H9 (cell line): Measurements from ENCODE around the gene SPATA46. TPM values are rescaled to one million over a fixed set of nuclear protein-coding genes. Genes with fewer than 3 reads are reported as not detected.
A peak's percentile ranks its signal among the peaks of the same experiment; 100 is the strongest.

Source experiments
- DNase-seq: peaks from one replicate; pipeline ENCODE4 v3.0.0-alpha.2; 2017
- H2AFZ ChIP-seq: one replicate; pipeline ENCODE4 v1.6.1; 2013; ENCODE audit warnings: mild to moderate bottlenecking, low read length, control low read depth, moderate library complexity
- H2AK5ac ChIP-seq: 2 replicates; pipeline ENCODE4 v1.6.1; 2013; ENCODE audit warnings: low read length, control low read depth, mixed read lengths; ENCODE audit not compliant: insufficient read length
- H2BK120ac ChIP-seq: one replicate; pipeline ENCODE4 v1.6.1; 2013; ENCODE audit warnings: low read depth, mild to moderate bottlenecking, low read length, control low read depth, inconsistent platforms; ENCODE audit not compliant: poor library complexity, severe bottlenecking
- H2BK12ac ChIP-seq: 2 replicates; pipeline ENCODE4 v1.6.1; 2013; ENCODE audit warnings: low read length, control low read depth, mixed read lengths, low read depth; ENCODE audit not compliant: insufficient read length
- H2BK15ac ChIP-seq: 2 replicates; pipeline ENCODE4 v1.6.1; 2013; ENCODE audit warnings: low read depth, low read length, control low read depth
- H2BK20ac ChIP-seq: one replicate; pipeline ENCODE4 v1.6.1; 2013; ENCODE audit warnings: low read depth, mild to moderate bottlenecking, low read length, control low read depth, inconsistent platforms; ENCODE audit not compliant: poor library complexity, severe bottlenecking
- H2BK5ac ChIP-seq: 2 replicates; pipeline ENCODE4 v1.6.1; 2013; ENCODE audit warnings: low read length, control low read depth, mixed read lengths; ENCODE audit not compliant: insufficient read length
- H3K14ac ChIP-seq: 2 replicates; pipeline ENCODE4 v1.6.1; 2013; ENCODE audit warnings: low read length, control low read depth; ENCODE audit not compliant: insufficient read depth
- H3K18ac ChIP-seq: 2 replicates; pipeline ENCODE4 v1.6.1; 2013; ENCODE audit warnings: low read depth, mild to moderate bottlenecking, mixed read lengths, low read length, control low read depth; ENCODE audit not compliant: insufficient read length
- H3K23ac ChIP-seq: 2 replicates; pipeline ENCODE4 v1.6.1; 2013; ENCODE audit warnings: low read length, control low read depth, mixed read lengths, low read depth; ENCODE audit not compliant: insufficient read length
- H3K23me2 ChIP-seq: 2 replicates; pipeline ENCODE4 v1.6.1; 2013; ENCODE audit warnings: low read depth, mild to moderate bottlenecking, mixed read lengths, low read length, control low read depth; ENCODE audit not compliant: insufficient read length, poor library complexity, severe bottlenecking
- H3K27ac ChIP-seq: 2 replicates; pipeline ENCODE4 v1.5.1; 2013; ENCODE audit warnings: low read length, control low read depth, mixed read lengths, low read depth; ENCODE audit not compliant: insufficient read length
- H3K27me3 ChIP-seq: 2 replicates; pipeline ENCODE4 v1.6.1; 2013; ENCODE audit warnings: low read length, control low read depth, inconsistent platforms; ENCODE audit not compliant: insufficient read depth
- H3K4ac ChIP-seq: 2 replicates; pipeline ENCODE4 v1.6.1; 2013; ENCODE audit warnings: low read depth, mild to moderate bottlenecking, control low read depth, inconsistent platforms, low read length, moderate library complexity
- H3K4me1 ChIP-seq: 2 replicates; pipeline ENCODE4 v1.6.1; 2013; ENCODE audit warnings: low read length, control low read depth, inconsistent platforms; ENCODE audit not compliant: insufficient read depth
- H3K4me2 ChIP-seq: 2 replicates; pipeline ENCODE4 v1.6.1; 2013; ENCODE audit warnings: low read length, control low read depth, mixed read lengths; ENCODE audit not compliant: insufficient read length, insufficient read depth
- H3K56ac ChIP-seq: 2 replicates; pipeline ENCODE4 v1.6.1; 2013; ENCODE audit warnings: low read depth, mild to moderate bottlenecking, mixed read lengths, low read length, control low read depth; ENCODE audit not compliant: insufficient read length
- H3K79me1 ChIP-seq: 2 replicates; pipeline ENCODE4 v1.6.1; 2013; ENCODE audit warnings: low read depth, mild to moderate bottlenecking, moderate library complexity, low read length, control low read depth, inconsistent platforms; ENCODE audit not compliant: insufficient read depth, poor library complexity, severe bottlenecking
- H3K79me2 ChIP-seq: 2 replicates; pipeline ENCODE4 v1.6.1; 2013; ENCODE audit warnings: low read length, control low read depth, inconsistent platforms; ENCODE audit not compliant: insufficient read depth
- H3K9ac ChIP-seq: 2 replicates; pipeline ENCODE4 v1.6.1; 2013; ENCODE audit warnings: low read length, control low read depth, mixed read lengths; ENCODE audit not compliant: insufficient read length; ENCODE audit errors: extremely low read depth
- H3K9me3 ChIP-seq: one replicate; pipeline ENCODE4 v1.6.1; 2013; ENCODE audit warnings: low read depth, low read length, inconsistent platforms; ENCODE audit not compliant: control insufficient read depth
- H3T11ph ChIP-seq: one replicate; pipeline ENCODE4 v1.6.1; 2013; ENCODE audit warnings: mild to moderate bottlenecking, low read length, control low read depth, inconsistent platforms
- H4K20me1 ChIP-seq: one replicate; pipeline ENCODE4 v1.6.1; 2013; ENCODE audit not compliant: control insufficient read depth, insufficient read length, insufficient read depth
- H4K5ac ChIP-seq: 2 replicates; pipeline ENCODE4 v1.6.1; 2013; ENCODE audit warnings: low read depth, mild to moderate bottlenecking, mixed read lengths, low read length, control low read depth; ENCODE audit not compliant: insufficient read length
- H4K8ac ChIP-seq: replicated peaks from 2 replicates; pipeline ENCODE4 v1.6.1; 2013; ENCODE audit warnings: low read length, control low read depth, mixed read lengths, low read depth; ENCODE audit not compliant: insufficient read length
- H4K91ac ChIP-seq: 2 replicates; pipeline ENCODE4 v1.6.1; 2013; ENCODE audit warnings: low read depth, mild to moderate bottlenecking, moderate library complexity, mixed read lengths, low read length, control low read depth; ENCODE audit not compliant: insufficient read length
- H3K27ac Mint-ChIP-seq, 3 experiments: 2 replicates in 2 of 3; 3 replicates in 1 of 3; pipeline ENCODE4 v1.8.0; 2020 to 2021; ENCODE audit warnings: mixed read lengths in 3 of 3, mild to moderate bottlenecking in 1 of 3, moderate library complexity in 1 of 3
- H3K27me3 Mint-ChIP-seq: 2 replicates; pipeline ENCODE4 v1.8.0; 2021; ENCODE audit warnings: low read depth, mild to moderate bottlenecking, moderate library complexity, mixed read lengths
- H3K36me3 Mint-ChIP-seq, 3 experiments: 2 replicates in 2 of 3; 3 replicates in 1 of 3; pipeline ENCODE4 v1.8.0; 2020 to 2021; ENCODE audit warnings: low read depth in 3 of 3, mixed read lengths in 3 of 3; ENCODE audit not compliant: insufficient read depth in 1 of 3
- H3K4me1 Mint-ChIP-seq, 2 experiments: 2 replicates each; pipeline ENCODE4 v1.8.0; 2020; ENCODE audit warnings: mixed read lengths in 2 of 2
- H3K4me3 Mint-ChIP-seq, 2 experiments: 2 replicates in 1 of 2; 3 replicates in 1 of 2; pipeline ENCODE4 v1.8.0; 2020 to 2021; ENCODE audit warnings: mild to moderate bottlenecking in 2 of 2, mixed read lengths in 2 of 2, moderate library complexity in 1 of 2
- H3K9me3 Mint-ChIP-seq, 2 experiments: 2 replicates in 1 of 2; 3 replicates in 1 of 2; pipeline ENCODE4 v1.8.0; 2020; ENCODE audit warnings: mild to moderate bottlenecking in 2 of 2, mixed read lengths in 2 of 2, moderate library complexity in 1 of 2
- WGBS: extraction: QIAGEN DNeasy Blood & Tissue Kit; methylation state at CpG from one replicate; pipeline ENCODE4 v1.1.7; 2013; ENCODE audit warnings: missing lambda C conversion rate, low lambda C conversion rate, mixed read lengths; ENCODE audit not compliant: insufficient read length; ENCODE audit errors: extremely low coverage; 5-methylcytosine and 5-hydroxymethylcytosine counted together
- total RNA-seq: library from RNA; stranded (reverse); gene quantifications from 2 replicates; pipeline ENCODE4 v1.2.1, GENCODE V29; 2021
- TF ChIP-seq, protein P1 (sequence below): fragments of 200-600 bp; sonication (generic); conservative IDR thresholded peaks from 3 replicates; pipeline ENCODE4 v1.8.0; 2021; ENCODE audit warnings: antibody characterized with exemption, mild to moderate bottlenecking

The SPATA46 gene
- total RNA-seq, 1 experiment from 2014 or later = not detected

DNA sequence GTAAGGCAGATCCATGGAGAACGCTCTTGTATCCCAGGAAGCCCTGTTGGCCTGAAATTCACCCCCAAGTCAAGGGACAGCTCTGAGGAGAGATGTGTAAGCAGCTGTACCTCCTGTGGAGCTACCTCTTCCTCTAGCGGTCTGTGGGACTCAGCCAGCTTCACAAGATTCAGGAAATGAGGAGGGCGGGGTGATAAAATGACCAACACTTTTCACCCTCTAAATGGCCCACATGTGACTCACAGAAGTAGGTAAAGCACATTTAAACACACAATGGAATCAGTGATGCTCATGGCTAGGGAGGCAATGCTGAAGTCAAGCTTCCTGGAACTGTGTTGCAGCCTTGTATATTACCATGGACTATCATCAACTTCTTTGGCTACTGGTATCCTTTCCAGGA lies 35.3 kb upstream of the SPATA46 start, which contains the start of gene SH2D1B:
Gene SH2D1B (minus strand): TSS at position 135 of the 400 bp plus-strand sequence. CDS start 120 bp downstream, at position 15.
- H3K27me3 ChIP-seq = no peaks in the 10 kb centered on the region
- H4K20me1 ChIP-seq = no peaks in the 10 kb centered on the region
- no peak within 1 kb of the TSS for H3K9ac ChIP-seq
- peaks cover 3 to 4% of the 10 kb centered on the region in 2 experiments; a peak in 2 of 4 replicates for H3K4me1 Mint-ChIP-seq
- H4K8ac ChIP-seq = peak within 1 kb of the TSS; percentile 19
- peaks cover 2% of the 10 kb centered on the region; the same call in 1 of the 2 replicates for H3K27me3 Mint-ChIP-seq
- peaks cover 11 to 12% of the 10 kb centered on the region in 2 experiments; a peak in 4 of 5 replicates for H3K9me3 Mint-ChIP-seq
- H4K91ac ChIP-seq = no peak within 1 kb of the TSS
- no peak within 1 kb of the TSS for H2BK15ac ChIP-seq
- no peak within 1 kb of the TSS for H3T11ph ChIP-seq
- H2AK5ac ChIP-seq = no peak within 1 kb of the TSS
- no peaks in the 10 kb centered on the region for H3K4me1 ChIP-seq
- no peak within 1 kb of the TSS for H2BK20ac ChIP-seq
- no peak within 1 kb of the TSS for H2BK120ac ChIP-seq
- peaks cover 0 to 7% (median 7%) of the 10 kb centered on the region in 3 experiments; a peak in 3 of 7 replicates for H3K36me3 Mint-ChIP-seq
- H3K4ac ChIP-seq = no peak within 1 kb of the TSS
- no peak within 1 kb of the TSS for H4K5ac ChIP-seq
- H3K27ac Mint-ChIP-seq = no peak within 1 kb of the TSS
- no peak within 1 kb of the TSS for H2AFZ ChIP-seq
- H3K4me3 Mint-ChIP-seq = no peak within 1 kb of the TSS
- H3K18ac ChIP-seq = no peak within 1 kb of the TSS
- H2BK5ac ChIP-seq = no peak within 1 kb of the TSS
- H3K4me2 ChIP-seq = no peak within 1 kb of the TSS
- no peak within 1 kb of the TSS for H2BK12ac ChIP-seq
- no peak within 1 kb of the TSS for H3K23ac ChIP-seq
- no peak within 1 kb of the TSS for H3K56ac ChIP-seq
- no peaks in the 10 kb centered on the region for H3K79me2 ChIP-seq
- H3K79me1 ChIP-seq = no peaks in the 10 kb centered on the region
- no peak within 1 kb of the TSS for H3K14ac ChIP-seq
- H3K23me2 ChIP-seq = no peaks in the 10 kb centered on the region
- WGBS = no CpG with 5 or more reads among the region's 3 CpGs
- H3K27ac ChIP-seq = no peak within 1 kb of the TSS
- DNase-seq = no peak
- no peaks in the 10 kb centered on the region for H3K9me3 ChIP-seq
- TF ChIP-seq, protein P1, sequence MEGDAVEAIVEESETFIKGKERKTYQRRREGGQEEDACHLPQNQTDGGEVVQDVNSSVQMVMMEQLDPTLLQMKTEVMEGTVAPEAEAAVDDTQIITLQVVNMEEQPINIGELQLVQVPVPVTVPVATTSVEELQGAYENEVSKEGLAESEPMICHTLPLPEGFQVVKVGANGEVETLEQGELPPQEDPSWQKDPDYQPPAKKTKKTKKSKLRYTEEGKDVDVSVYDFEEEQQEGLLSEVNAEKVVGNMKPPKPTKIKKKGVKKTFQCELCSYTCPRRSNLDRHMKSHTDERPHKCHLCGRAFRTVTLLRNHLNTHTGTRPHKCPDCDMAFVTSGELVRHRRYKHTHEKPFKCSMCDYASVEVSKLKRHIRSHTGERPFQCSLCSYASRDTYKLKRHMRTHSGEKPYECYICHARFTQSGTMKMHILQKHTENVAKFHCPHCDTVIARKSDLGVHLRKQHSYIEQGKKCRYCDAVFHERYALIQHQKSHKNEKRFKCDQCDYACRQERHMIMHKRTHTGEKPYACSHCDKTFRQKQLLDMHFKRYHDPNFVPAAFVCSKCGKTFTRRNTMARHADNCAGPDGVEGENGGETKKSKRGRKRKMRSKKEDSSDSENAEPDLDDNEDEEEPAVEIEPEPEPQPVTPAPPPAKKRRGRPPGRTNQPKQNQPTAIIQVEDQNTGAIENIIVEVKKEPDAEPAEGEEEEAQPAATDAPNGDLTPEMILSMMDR = no peak
